SHP77 treated with DMSO at 0.1 percent for 48 hours (cell line): ENCODE data around the gene TRNAU1AP.
"Not testable (repeated sequence)": the region's sequence is repeated elsewhere in the genome, so short reads cannot be mapped to it uniquely, and the experiment has no call there.

ENCODE experiments used
- DNase-seq: peaks from one replicate; lab custom pipeline; 2025; lab: John Stamatoyannopoulos, UW

The TRNAU1AP gene

DNA sequence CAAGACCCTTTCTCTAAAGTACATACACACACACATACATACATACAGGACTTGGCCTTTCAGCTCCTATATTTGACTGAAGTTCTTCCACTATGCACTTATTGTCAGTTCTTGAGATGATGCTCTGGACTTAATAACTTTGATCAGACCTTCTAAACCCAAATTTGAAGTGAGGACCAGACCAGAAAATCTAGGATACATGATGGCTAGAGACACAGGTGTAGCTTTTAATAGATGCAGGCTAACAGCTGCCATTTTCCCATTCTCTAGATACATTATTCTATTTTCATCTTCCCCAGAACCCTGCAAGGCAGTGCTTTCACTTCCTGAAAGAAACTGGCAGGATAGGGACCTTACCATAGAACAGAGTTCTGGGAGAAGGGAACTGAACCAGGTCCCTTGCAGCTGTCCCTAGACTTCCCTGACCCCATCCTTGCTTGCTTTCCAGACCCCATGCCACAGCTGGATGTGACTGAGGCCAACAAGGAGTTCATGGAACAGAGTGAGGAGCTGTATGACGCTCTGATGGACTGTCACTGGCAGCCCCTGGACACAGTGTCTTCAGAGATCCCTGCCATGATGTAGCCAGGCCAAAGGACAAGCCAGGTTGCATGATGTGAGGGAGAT, 24.3 kb downstream of the TRNAU1AP start:
- DNase-seq = no peak

DNA sequence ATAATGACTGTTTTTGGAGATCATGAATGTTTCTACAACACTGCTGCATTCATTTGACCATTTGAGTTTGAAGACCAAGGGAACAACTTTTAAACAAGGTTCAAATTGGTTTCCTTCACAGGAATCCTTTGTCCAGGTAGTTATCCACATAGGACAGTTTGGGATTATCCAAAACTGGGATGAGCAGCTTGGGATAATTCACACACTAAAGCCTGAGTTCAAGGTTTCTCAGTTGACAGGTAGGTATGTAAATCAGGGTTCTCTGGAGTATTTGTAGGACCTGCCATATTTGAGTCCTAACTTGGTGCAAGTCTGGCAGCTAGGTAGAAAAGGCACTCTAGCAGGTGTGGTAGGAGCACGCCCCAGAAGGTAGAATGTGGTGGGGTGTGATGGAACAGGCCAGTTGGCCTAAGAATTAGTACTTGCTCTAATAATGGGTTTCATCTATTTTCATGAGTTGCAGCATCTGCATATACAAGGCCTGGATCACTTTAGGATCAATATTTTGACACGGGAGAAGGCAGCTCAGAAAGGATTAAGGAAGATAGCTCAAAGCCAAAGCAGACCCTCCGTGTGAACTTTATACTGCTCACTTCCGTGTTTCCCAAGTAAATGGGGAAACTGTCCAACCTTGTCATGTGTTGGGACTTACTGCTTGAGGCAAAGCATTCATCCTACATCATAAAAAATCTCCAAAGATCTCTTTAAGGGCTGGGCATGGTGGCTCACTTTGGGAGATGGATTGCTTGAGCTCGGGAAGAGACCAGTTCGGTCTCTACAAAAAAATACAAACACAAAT, 25.1 kb downstream of the TRNAU1AP start:
- no peak for DNase-seq

DNA sequence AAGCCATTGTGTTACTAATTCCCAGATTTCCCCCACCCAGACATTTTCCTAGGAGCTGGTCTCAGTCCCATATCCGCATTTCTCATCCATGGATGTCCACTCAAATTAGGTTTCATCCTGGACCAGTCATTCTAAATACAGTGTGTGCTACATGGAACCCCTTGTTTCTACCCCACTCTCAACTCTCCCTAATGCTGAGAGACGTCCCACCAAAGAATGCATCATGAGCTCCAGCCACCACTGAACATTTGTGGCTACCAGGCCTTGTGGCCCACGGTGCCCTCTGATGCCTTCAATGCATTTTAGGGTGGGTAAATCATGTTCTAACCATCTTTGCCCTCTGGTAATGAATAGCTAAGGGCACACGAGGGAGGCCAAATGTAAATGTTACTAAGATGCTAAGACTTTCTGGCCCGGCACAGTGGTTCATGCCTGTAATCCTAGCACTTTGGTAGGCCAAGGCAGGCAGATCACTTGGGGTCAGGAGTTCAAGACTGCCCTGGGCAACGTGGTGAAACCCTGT, 25.9 kb downstream of the TRNAU1AP start:
- DNase-seq = no peak

DNA sequence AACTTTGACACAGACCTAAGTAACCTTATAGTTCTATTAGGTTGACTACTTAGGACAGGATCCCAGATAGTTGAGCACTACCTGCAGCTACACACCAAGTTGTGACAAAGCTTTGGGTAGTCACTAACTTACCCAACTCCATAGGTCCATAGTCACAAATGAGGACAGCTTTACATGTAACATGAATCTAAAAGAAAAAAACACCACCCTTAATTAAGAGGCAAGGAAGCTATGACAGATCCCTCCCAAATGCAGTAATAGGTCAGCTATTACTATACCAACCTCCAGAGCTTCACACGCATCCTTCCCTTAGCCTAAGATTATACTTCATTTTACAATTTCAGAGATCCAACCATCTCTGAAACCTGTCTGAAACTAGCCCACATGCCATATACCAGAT, 26.5 kb downstream of the TRNAU1AP start:
- no peak for DNase-seq

DNA sequence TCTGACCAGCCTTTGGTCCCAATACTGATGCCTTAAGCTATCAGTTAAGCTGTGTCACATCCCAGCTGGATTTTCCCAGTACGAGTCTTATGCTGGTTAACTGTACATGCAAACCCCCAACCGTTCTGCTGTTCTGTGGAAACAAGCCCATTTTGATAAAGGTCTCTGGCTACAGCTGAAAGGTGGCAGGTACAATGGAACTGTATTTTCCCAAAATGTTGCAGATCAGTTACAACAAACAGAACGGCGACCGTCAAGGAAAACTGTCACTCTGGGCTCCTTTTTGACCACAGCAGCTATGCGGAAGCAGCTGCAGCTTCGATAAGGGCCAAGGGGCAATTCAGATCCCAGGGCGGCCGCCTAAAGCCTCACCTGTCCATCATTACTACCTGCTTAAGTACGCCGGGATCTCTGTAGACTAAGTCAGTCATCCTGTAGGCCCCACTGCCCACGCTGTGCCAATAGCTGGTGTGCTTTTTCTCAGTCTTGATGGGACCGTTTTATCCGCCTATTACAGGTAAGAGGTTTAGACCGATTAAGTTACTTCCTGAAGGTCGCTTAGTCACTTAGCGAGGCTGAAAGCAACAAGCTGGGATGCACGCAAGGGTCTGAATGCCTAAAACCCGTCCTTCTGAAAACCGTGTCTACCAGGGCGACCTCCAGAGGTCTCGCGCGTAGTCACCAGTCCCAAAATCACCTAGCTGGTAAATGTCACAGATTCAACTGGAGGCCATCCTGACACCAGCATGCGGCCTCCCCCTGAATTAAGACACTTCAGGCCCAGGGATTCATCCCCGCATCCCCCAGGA, 28.0 kb downstream of the TRNAU1AP start:
- no peak for DNase-seq

DNA sequence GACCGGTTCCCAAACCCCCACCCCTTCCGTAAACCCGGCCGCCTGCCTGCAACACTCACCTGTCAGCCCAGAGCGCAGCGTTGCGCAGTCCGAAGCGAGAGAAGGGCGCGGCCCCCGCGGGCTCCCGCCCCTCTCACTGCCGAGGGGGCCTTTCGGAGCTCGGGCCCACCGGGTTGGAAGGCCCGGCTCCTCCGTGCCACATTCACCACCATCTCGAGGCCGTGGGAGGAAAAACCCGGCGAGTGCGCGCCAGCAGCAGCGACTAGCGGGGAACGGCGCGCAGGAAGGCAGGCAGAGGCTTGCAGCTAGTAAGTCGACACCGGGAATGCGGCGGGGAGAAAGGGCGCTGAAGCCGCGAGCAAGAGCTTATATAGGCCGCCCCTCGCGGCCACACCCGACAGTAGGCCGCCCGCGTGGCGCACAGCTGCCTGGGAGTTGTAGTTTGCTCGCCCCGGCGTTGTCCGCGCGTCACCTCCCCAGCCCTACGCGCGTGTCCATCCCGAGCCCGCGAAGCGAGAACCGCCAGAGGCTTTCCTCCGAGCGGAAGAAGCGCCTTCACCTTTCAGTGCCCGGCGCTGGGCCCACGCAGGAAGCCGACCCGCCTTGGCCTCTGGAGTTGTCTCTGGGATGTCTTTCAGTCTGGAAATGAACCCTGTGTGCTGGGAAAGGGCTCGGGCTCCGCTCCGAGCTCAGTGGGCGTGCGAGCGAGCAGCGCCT, 28.8 kb downstream of the TRNAU1AP start:
- peak; percentile 75 for DNase-seq

DNA sequence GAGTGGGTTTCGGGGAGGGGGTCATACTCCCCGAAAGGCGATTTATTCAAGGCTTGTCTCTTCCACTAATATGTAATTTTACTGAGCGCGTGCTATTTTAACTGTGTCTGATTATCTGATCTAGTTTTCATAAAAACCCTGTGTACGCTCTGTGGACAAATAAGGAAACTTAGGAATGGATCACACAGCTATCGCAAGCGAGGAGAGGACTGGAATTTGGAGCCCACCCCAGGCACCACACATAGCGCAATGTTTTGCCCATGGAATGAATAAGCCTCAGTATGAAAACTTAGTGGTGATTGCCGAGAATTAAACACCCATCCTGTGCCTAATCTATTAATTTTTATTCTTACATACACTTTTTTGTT, 29.3 kb downstream of the TRNAU1AP start:
- no peak for DNase-seq

DNA sequence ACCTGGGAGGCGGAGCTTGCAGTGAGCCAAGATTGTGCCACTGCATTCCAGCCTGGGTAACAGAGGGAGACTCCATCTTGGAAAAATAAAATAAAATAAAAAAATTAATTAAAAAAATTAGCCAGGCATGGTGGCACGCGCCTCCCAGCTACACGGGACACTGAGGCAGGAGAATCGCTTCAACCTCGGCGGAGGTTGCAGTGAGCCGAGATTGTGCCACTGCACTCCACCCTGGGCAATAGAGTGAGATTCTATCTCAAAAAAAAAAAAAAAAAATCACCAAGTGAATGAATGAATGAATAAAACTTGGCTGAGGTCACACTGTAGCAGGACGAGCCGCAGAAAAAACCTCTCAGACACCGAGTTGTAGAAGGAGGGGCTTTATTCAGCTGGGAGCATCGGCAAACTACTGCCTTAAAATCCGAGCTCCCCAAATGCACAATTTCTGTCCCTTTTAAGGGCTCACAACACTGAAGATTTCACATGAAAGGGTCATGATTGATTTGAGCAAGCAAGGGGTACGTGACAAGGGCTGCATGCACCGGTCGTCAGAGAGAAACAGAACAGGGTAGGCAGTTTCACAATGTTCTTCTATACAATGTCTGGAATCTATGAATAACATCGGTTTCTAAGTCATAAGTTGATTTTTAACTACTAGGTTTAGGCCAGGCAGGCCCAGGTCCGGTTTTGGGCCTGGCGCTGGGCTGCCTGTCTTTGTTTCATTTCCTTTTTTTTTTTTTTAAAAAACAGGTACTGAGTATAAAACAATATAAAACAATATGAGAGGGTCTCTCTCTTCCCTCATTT, 33.9 kb downstream of the TRNAU1AP start:
- DNase-seq = not testable (repeated sequence)

DNA sequence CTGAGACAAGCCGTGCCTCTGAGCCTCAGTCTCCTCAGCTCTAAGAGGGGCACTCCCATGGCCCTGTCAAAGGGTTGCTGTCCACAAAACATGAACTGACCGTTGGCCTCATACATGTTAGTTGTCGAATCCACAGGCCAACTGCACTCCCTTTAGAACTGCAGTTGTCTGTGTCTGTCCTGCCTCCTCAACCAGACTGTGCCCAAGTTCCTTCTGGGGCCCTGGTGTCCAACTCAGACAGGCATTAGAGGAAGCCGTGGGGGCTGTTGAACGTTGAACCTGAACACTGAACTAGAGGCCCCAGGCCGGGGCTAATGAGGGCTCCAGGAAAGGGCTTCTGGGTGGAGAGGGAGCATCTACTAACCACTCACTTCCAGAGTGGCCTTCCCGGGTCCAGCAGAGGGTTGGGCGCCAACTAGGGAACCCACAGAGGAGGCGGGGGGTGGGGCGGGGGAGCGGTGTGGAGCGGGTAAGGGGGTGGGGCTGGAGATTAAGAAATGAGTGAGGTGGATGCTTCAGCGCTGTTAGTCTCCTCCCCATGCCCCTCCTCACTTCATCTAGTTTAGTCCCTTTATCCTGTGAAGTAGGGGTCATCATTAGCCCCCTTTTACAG, 38.9 kb downstream of the TRNAU1AP start, which contains the start of gene RAB42:
Gene RAB42, plus strand, starts transcription at position 558 of the 613 bp plus-strand sequence. CDS start 247 bp downstream, outside the sequence.
- no peak for DNase-seq

DNA sequence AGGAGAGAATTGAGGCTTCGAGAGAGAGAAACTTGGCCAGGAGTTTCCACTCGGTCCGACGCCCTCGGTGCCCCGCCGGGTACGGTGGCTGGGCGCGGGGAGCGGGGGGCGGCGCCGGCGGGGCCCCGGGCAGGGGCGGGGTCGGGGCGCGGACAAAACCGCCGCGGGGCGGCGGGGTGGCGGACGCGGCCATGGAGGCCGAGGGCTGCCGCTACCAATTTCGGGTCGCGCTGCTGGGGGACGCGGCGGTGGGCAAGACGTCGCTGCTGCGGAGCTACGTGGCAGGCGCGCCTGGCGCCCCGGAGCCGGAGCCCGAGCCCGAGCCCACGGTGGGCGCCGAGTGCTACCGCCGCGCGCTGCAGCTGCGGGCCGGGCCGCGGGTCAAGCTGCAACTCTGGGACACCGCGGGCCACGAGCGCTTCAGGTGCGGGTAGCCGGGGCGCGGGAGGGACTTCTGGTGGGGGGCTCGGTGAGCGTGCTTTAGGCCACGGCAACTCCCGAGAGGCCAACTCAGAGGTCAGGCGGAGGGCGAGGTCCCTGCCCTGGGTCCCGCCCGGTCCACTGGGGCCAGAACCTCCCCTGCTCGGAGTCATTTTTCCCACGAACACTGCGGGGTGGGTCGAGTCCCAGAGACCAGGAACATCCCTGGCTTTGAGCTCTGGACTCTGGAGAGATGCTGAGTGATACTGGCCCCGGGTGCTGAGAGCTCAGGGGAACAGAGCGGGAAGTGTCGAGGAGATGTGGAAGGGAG, 39.6 kb downstream of the TRNAU1AP start:
- DNase-seq = no peak

DNA sequence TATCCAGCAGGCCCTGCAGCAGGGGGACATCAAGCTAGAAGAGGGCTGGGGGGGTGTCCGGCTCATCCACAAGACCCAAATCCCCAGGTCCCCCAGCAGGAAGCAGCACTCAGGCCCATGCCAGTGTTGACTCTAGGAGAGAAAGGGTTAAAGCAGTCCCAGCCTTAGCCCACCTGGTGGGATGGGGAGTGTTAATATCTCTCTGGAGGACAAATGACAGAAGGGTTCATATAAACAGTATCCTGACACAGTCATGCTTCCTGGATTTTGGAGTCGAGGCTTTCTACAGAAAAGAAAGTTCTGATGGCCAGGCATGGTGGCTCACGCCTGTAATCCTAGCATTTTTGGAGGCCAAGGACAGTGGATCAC, 41.1 kb downstream of the TRNAU1AP start:
- DNase-seq = not testable (repeated sequence)

DNA sequence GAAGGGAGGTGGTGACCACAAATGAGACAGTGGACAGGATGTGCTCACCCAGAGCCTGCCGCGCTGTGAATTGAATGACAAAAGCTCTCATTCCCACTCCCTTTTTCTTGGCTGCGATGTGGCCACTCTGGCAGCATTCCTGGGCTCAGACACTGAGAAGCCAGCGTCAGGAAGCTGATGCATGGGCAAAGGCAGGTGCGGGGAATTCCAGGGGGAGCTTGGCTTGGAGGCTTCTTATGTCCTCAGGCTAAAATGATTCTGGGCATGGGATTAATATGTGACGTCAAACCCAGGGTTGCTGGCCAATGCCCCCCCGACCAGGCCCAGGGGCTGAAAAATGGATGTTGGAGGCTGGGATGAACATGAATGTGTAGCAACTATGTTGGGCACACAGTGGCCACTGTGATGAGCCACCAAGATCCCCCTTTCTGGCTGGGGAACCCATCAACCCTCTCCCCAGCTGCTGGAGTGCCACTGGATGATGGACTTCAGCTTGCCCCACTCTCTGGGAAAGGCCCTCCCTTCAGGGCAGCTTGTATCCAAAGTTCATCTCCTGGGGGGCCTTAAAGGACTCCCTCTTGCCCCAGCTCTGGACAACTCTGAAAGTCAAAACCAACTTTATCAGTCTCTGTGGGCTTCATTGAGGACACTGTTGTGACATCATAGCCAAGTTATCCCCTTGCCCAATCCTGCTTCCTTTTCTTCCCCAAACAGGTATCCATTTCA, 42.0 kb downstream of the TRNAU1AP start:
- DNase-seq = not testable (repeated sequence)

DNA sequence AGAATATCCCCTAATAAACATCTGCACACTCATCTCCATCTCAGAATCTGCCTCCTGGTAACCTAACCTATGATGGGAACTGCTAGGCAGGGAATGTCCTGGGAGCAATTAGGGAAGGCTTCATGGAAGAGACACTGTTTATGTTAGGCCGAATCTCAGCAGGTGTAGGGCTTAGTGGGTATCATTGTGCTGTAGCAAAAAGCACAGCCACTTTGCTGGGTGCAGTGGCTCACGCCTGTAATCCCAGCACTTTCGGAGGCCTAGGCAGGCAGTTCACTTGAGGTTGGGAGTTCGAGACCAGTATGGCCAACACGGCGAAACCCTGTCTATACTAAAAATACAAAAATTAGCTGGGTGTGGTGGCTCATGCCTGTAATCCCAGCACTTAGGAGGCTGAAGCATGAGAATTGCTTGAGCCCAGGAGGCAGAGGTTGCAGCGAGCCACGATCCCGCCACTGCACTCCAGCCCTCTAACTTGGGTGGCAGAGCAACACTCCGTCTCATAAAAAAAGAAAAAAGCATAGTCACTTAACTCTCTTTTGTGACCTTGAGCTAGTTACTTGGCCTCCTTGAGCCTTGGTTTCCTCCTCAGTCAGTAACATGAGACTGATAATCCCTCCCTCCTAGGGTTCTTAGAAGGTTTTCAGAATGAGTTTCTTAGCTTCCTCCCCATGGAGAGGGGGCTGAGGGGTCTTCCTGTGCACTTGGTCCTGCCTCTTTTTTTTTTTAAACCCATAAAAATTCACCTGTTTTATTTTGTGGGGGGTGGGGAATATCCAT, 42.7 kb downstream of the TRNAU1AP start:
- DNase-seq = no peak

DNA sequence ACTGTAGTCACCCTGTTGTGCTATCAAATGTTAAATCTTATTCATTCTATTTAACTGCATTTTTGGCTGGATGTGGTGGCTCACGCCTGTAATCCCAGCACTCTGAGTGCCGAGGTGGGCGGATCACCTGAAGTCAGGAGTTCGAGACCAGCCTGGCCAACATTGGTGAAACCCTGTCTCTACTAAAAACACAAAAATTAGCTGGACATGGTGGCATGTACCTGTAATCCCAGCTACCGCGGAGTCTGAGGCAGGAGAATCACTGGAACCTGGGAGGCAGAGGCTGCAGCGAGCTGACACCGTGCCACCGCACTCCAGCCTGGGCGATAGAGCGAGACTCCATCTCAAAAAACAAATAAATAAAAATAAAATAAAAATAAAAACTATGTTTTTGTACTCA, 43.4 kb downstream of the TRNAU1AP start:
- DNase-seq = not testable (repeated sequence)

DNA sequence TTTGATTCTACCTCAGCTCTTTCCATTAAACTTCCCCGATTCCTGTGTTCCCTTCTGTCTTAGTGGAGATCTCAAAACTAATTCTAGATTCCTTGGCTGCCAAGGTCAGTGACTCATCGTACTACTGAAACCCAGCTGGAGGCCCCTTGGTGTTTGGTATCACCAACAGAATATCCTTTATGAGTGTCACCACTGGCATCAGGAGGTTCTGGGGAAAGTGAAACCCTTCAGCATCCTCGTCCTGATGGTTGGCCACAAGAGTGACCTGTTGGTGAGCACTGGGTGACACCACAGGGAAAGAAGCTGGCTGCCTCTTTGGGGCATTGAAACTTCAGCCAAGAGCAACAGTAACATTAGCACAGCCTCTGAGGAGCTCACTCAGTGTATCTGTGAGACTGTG, 48.8 kb downstream of the TRNAU1AP start:
- no peak for DNase-seq

DNA sequence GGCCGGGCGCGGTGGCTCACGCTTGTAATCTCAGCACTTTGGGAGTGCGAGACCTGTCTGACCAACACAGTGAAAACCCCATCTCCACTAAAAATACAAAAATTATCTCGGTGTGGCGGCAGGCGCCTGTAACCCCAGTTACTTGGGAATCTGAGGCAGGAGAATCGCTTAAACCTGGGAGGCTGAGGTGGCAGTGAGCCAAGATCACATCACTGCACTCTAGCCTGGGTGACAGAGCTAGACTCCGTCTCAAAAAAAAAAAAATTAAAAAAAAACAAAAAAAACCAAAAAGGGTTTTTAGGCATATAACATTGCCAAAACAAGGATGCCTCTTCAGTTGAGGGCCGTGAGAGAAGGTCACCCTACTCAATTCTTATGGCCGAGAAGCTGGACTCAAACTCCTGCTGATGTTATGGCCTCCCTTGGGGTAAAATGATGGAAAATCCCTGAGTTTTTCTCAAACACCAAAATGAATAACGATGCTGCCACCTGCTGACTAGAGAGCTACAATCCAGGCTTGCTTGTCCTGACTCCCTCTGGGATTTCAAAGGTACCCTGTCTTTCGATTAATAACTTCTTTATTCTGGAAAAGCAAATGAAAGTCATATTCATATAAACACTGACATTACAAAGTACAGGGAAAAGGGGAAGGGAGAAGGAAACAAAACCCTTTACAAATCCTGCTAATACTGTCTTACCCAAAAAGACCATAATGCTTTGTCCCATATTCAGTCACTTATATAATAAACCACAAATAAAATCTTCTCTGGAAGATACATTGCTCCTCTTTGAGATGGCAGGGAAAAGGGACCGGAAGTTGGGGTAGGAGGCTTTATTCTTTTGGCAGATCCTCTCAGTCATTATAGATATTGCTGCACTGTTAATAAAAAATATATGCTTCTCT, 49.9 kb downstream of the TRNAU1AP start:
- DNase-seq = peak; percentile 39

DNA sequence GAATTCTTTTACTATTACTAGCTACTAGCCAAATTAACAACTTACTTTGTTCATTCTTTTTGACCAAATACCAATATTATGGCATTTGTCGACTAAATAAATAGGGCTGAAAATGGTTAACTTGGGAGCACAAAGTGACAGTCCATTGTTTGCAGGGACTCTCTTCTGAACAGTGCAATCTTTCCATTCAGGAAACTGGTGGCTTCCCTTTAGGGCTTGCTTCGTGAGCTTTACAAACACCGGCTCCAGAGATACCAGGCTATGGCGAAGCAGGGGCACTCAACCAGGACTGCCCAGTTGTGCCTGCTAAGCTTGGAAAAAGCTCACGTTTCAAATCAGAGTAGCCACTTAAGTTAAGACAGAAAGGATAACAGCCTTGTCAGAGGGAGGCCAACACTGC, 51.5 kb downstream of the TRNAU1AP start:
- no peak for DNase-seq
